PFSK-1 (cell line): Measurements from ENCODE around the gene DENND6A.
A peak's percentile ranks its signal among the peaks of the same experiment; 100 is the strongest.

ENCODE experiments used
- POLR2AphosphoS5 ChIP-seq: IDR thresholded peaks from 2 replicates; pipeline ENCODE4 v1.6.1; 2012; ENCODE audit warnings: low read depth, mild to moderate bottlenecking, control low read depth, low read length, moderate library complexity
- TAF1 ChIP-seq: IDR thresholded peaks from 2 replicates; pipeline ENCODE4 v1.6.1; 2012; ENCODE audit warnings: low read length, control low read depth, borderline replicate concordance; ENCODE audit not compliant: insufficient read depth
- TF ChIP-seq, protein P1 (sequence below), 2 experiments: IDR thresholded peaks; 2 replicates each; pipeline versions ENCODE4 v1.6.1 to v1.8.0; 2011 to 2012; ENCODE audit warnings: low read depth in 2 of 2, low read length in 2 of 2, control low read depth in 1 of 2, inconsistent platforms in 1 of 2, mild to moderate bottlenecking in 1 of 2, moderate library complexity in 1 of 2; ENCODE audit not compliant: insufficient read depth in 1 of 2

DNA sequence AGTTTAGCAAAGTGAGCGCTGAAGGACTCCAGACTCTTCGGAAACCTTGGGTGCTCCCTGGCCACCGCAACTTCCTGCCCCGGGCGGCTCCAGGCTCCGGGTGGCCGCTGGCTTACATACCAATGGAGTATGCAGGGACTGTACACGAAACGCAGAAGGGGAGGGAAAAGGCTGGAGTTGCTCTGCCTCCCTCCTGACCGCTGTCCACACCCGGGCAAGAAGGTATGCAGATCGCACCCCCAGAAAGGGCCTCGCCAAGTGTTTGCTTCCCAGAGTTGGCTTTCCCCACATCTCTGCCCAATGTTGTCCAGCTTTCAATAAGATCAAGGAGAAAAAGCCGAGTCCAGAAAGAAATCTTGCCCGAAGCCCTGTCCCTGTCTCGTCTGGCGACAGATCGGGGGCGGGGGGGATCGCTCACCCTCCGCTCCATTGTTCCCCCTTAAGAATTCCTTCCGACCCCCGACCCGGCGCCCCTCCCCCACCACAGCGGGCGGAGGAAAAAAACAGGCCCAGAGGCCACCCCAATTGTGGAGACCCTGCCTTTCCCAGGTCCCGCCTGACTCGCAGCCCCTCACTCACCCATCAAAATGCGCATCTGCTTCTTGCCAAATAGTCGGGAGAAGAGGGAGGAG, 96.3 kb downstream of the DENND6A start:
- no peak for TF ChIP-seq POLR2AphosphoS5
- TF ChIP-seq, protein P1, sequence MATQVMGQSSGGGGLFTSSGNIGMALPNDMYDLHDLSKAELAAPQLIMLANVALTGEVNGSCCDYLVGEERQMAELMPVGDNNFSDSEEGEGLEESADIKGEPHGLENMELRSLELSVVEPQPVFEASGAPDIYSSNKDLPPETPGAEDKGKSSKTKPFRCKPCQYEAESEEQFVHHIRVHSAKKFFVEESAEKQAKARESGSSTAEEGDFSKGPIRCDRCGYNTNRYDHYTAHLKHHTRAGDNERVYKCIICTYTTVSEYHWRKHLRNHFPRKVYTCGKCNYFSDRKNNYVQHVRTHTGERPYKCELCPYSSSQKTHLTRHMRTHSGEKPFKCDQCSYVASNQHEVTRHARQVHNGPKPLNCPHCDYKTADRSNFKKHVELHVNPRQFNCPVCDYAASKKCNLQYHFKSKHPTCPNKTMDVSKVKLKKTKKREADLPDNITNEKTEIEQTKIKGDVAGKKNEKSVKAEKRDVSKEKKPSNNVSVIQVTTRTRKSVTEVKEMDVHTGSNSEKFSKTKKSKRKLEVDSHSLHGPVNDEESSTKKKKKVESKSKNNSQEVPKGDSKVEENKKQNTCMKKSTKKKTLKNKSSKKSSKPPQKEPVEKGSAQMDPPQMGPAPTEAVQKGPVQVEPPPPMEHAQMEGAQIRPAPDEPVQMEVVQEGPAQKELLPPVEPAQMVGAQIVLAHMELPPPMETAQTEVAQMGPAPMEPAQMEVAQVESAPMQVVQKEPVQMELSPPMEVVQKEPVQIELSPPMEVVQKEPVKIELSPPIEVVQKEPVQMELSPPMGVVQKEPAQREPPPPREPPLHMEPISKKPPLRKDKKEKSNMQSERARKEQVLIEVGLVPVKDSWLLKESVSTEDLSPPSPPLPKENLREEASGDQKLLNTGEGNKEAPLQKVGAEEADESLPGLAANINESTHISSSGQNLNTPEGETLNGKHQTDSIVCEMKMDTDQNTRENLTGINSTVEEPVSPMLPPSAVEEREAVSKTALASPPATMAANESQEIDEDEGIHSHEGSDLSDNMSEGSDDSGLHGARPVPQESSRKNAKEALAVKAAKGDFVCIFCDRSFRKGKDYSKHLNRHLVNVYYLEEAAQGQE (IDR thresholded peaks at IDR 0.05; ENCODE audit: insufficient read depth in 1 of 2, low read depth in 2 of 2, low read length in 2 of 2): 0 out of 4 replicates have a peak, but pooled peaks of 1 of the 2 experiments have one; percentile 5
- TF ChIP-seq TAF1: no peak
